ENCODE data around the gene ARHGEF17. TPM values are rescaled to one million over a fixed set of nuclear protein-coding genes. Genes with fewer than 3 reads are reported as not detected.

Gene ARHGEF17
- total RNA-seq, 1 experiment from 2014 or later: 24.0 TPM

- CTCF ChIA-PET: interaction anchor here (0.6 to 0.8 kb wide), 2 partner anchors 130 to 227 kb away, joined by 3 to 4 read pairs; no protein-coding TSS in a partner anchor
- BruUV-seq (replicated peaks): no TSS peak
- intact Hi-C loops (cut with micrococcal nuclease; ENCODE audit: unreplicated experiment): no loop called here
- POLR2A ChIA-PET (ENCODE audit: low non-redundant PET): no interaction called here
- no peaks in the 10 kb centered on the region for H3K4me1 ChIP-seq (ENCODE audit: insufficient read depth, low read length, poor library complexity, severe bottlenecking)
- no peak overlapping the region for H3K4me3 ChIP-seq (ENCODE audit: low read depth, low read length, poor library complexity, severe bottlenecking)
- H3K27me3 ChIP-seq (replicated peaks; ENCODE audit: insufficient read depth, low read depth, low read length, poor library complexity): no peaks in the 10 kb centered on the region
- DNase-seq (ENCODE audit: low spot score): no peak
- no peak overlapping the region for H3K27ac ChIP-seq (ENCODE audit: low read depth, low read length, poor library complexity, severe bottlenecking)
- peaks cover 4% of the 10 kb centered on the region for H3K36me3 ChIP-seq (ENCODE audit: insufficient read depth, low read length, poor library complexity, severe bottlenecking)
- H3K9me3 ChIP-seq (ENCODE audit: low read depth, low read length, poor library complexity, severe bottlenecking): no peaks in the 10 kb centered on the region
- TF ChIP-seq EZH2 (IDR thresholded peaks at IDR 0.05; ENCODE audit: borderline replicate concordance, low read depth, low read length, poor library complexity, severe bottlenecking): no peak
- TF ChIP-seq CTCF (conservative IDR thresholded peaks at IDR 0.05; ENCODE audit: low read depth, low read length): no peak
These were observed 91.1 kb downstream of the ARHGEF17 start for GRCh38 chr11:73399159-73399590.

- Histone ChIP-seq H3K27ac (ENCODE audit: low read depth, low read length, poor library complexity, severe bottlenecking) (no peak overlapping the region), H3K27me3 (replicated peaks; ENCODE audit: insufficient read depth, low read depth, low read length, poor library complexity) (no peaks in the 10 kb centered on the region), H3K4me1 (ENCODE audit: insufficient read depth, low read length, poor library complexity, severe bottlenecking) (no peaks in the 10 kb centered on the region), H3K36me3 (ENCODE audit: insufficient read depth, low read length, poor library complexity, severe bottlenecking) (peaks cover 4% of the 10 kb centered on the region), H3K4me3 (ENCODE audit: low read depth, low read length, poor library complexity, severe bottlenecking) (no peak overlapping the region), H3K9me3 (ENCODE audit: low read depth, low read length, poor library complexity, severe bottlenecking) (no peaks in the 10 kb centered on the region)
- TF ChIP-seq CTCF (conservative IDR thresholded peaks at IDR 0.05; ENCODE audit: low read depth, low read length) (no peak), EZH2 (IDR thresholded peaks at IDR 0.05; ENCODE audit: borderline replicate concordance, low read depth, low read length, poor library complexity, severe bottlenecking) (no peak)
- no TSS peak for BruUV-seq (replicated peaks)
- ChIA-PET CTCF (interaction anchor here (0.6 to 0.8 kb wide), 2 partner anchors 130 to 226 kb away, joined by 3 to 4 read pairs; no protein-coding TSS in a partner anchor), POLR2A (ENCODE audit: low non-redundant PET) (no interaction called here)
- intact Hi-C loops (cut with micrococcal nuclease; ENCODE audit: unreplicated experiment): loop anchor here (5.0 kb wide), 1 partner anchor 533 kb away; no protein-coding TSS in a partner anchor
- DNase-seq (ENCODE audit: low spot score): no peak
These were observed 91.6 kb downstream of the ARHGEF17 start for GRCh38 chr11:73399636-73400035.

- no peaks in the 10 kb centered on the region for H3K4me1 ChIP-seq (ENCODE audit: insufficient read depth, low read length, poor library complexity, severe bottlenecking)
- no peak for TF ChIP-seq CTCF (conservative IDR thresholded peaks at IDR 0.05; ENCODE audit: low read depth, low read length)
- TF ChIP-seq EZH2 (IDR thresholded peaks at IDR 0.05; ENCODE audit: borderline replicate concordance, low read depth, low read length, poor library complexity, severe bottlenecking): no peak
- H3K27me3 ChIP-seq (replicated peaks; ENCODE audit: insufficient read depth, low read depth, low read length, poor library complexity): no peaks in the 10 kb centered on the region
- no peak for DNase-seq (ENCODE audit: low spot score)
- ChIA-PET CTCF (no interaction called here), POLR2A (ENCODE audit: low non-redundant PET) (no interaction called here)
- BruUV-seq (replicated peaks): no TSS peak
- intact Hi-C loops (cut with micrococcal nuclease; ENCODE audit: unreplicated experiment): loop anchor here (5.0 kb wide), 1 partner anchor 532 kb away; no protein-coding TSS in a partner anchor
- H3K27ac ChIP-seq (ENCODE audit: low read depth, low read length, poor library complexity, severe bottlenecking): no peak overlapping the region
- H3K9me3 ChIP-seq (ENCODE audit: low read depth, low read length, poor library complexity, severe bottlenecking): no peaks in the 10 kb centered on the region
- peaks cover 4% of the 10 kb centered on the region for H3K36me3 ChIP-seq (ENCODE audit: insufficient read depth, low read length, poor library complexity, severe bottlenecking)
- no peak overlapping the region for H3K4me3 ChIP-seq (ENCODE audit: low read depth, low read length, poor library complexity, severe bottlenecking)
These were observed 92.2 kb downstream of the ARHGEF17 start for GRCh38 chr11:73400293-73400692.

Measured in A673 (cell line).